Measurements from ENCODE around the gene DENND1B.

DNA sequence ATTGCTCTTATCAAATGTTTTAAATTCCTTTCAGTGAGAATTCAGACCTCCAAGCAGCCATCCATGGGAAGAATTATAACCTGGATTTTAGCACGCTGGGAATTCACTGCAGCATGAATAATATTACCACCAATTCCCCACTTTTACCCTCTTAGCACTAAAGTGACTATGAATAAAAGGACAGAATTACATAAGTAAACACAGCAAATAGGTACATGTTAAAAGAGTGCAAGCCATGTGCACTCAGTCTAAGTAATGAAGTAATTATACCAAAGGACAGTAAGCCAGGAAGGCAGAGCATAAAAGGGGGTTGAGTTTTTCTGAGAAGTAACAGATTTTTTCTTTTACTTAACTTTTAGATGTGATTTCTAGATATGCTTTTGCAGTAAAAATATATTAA lies 176.3 kb downstream of the DENND1B start:
- TF ChIP-seq CTCF (conservative IDR thresholded peaks at IDR 0.05) = no peak
- no peak for TF ChIP-seq ZFX (IDR thresholded peaks at IDR 0.05)

Measured in C4-2B (cell line).